ENCODE data around the gene RGSL1.

GRCh38 chr1:182564406-182565004 lies 114.6 kb downstream of the RGSL1 start:
- TF ChIP-seq CTCF (conservative IDR thresholded peaks at IDR 0.05 in 1 of 2, IDR thresholded peaks at IDR 0.05 in 1 of 2; ENCODE audit: extremely low read depth in 1 of 2, insufficient read depth in 1 of 2, low read depth in 1 of 2, low read length in 2 of 2) (no peak), EZH2 (IDR thresholded peaks at IDR 0.05; ENCODE audit: borderline replicate concordance, low read length) (no peak)
